GM12872 (cell line): ENCODE results near the gene FOXA3.
A peak's percentile ranks its signal among the peaks of the same experiment; 100 is the strongest.

Experiments
- TF ChIP-seq, protein P1 (sequence below): IDR thresholded peaks from 3 replicates; pipeline ENCODE4 v1.5.1; 2011; ENCODE audit warnings: low read depth, mild to moderate bottlenecking, low read length, moderate library complexity; ENCODE audit not compliant: insufficient read depth

Gene FOXA3

GRCh38 chr19:45834970-45835369 is 29.2 kb upstream of the FOXA3 start:
- TF ChIP-seq, protein P1, sequence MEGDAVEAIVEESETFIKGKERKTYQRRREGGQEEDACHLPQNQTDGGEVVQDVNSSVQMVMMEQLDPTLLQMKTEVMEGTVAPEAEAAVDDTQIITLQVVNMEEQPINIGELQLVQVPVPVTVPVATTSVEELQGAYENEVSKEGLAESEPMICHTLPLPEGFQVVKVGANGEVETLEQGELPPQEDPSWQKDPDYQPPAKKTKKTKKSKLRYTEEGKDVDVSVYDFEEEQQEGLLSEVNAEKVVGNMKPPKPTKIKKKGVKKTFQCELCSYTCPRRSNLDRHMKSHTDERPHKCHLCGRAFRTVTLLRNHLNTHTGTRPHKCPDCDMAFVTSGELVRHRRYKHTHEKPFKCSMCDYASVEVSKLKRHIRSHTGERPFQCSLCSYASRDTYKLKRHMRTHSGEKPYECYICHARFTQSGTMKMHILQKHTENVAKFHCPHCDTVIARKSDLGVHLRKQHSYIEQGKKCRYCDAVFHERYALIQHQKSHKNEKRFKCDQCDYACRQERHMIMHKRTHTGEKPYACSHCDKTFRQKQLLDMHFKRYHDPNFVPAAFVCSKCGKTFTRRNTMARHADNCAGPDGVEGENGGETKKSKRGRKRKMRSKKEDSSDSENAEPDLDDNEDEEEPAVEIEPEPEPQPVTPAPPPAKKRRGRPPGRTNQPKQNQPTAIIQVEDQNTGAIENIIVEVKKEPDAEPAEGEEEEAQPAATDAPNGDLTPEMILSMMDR = no peak

- TF ChIP-seq, protein P1 = no peak
These were observed 21.9 kb upstream of the FOXA3 start for GRCh38 chr19:45842198-45842597.

DNA sequence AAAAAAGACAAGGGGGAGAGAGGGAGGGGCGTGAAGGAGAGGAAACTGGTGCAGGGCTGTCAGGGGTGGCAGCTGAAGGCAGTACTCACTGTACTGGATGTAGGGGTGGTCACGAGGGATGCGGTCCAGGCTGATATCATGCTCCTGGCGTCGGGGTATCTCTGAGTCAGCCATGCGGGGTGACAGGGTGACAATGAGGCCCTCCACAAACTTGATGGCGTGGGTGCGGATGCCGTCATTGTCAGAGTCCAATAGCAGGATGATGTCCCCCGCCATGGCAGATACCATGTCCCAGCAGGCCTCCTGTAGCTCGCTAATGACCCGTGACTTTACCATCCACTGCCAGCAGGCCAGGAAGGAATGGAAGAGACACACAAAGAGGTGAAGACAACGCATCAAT is 16.5 kb upstream of the FOXA3 start:
- TF ChIP-seq, protein P1 = no peak

DNA sequence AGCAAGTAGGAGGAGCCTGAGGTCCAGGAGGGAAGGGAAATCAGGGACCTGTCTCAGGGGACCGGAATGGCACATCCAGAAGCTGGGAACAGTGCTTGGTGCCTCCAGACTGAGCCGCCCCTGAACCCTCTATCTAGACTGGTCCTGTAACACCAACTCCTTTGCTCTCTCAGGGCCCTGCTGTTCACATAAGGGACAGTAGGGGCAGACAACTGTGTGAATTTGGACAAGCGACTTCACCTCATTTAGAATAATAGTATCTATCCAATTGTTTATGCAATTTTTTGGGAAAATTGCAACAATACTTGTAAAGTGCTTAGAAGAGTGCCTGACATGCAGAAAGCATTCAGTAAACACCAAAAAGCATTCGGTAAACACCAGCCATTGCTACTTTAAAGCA is 15.2 kb upstream of the FOXA3 start:
- TF ChIP-seq, protein P1 = peak; percentile 56

DNA sequence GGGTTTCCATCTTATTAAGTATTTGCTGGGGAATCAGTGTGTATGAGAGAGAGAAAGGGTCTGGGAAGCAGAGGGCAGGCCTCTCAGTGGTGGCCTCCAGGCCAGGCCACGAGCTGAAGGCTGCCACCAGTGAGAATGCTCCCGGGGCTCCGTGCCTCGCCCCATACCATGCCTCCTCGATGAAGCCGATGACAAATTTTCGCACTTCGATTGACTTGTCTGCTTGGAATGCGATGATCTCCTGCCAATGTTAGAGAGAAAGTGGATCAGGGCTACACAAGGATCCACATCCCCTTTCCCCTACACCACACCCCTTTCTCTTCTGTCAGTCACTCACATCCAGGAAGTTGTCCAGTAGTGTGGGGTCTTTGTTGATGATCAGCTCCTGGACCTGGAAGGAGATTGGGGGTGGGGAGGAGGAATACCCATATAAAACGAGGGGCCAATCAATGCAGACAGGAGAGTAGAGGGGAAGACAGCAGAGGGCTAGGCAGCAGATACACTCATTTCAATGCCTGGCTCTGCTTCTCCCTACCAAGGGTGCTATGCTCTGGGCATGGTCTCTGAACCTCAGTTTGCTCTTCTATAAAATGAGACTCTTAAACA is 11.9 kb upstream of the FOXA3 start:
- TF ChIP-seq, protein P1 = no peak

GRCh38 chr19:45852983-45853382 is 11.1 kb upstream of the FOXA3 start:
- TF ChIP-seq, protein P1 = no peak

DNA sequence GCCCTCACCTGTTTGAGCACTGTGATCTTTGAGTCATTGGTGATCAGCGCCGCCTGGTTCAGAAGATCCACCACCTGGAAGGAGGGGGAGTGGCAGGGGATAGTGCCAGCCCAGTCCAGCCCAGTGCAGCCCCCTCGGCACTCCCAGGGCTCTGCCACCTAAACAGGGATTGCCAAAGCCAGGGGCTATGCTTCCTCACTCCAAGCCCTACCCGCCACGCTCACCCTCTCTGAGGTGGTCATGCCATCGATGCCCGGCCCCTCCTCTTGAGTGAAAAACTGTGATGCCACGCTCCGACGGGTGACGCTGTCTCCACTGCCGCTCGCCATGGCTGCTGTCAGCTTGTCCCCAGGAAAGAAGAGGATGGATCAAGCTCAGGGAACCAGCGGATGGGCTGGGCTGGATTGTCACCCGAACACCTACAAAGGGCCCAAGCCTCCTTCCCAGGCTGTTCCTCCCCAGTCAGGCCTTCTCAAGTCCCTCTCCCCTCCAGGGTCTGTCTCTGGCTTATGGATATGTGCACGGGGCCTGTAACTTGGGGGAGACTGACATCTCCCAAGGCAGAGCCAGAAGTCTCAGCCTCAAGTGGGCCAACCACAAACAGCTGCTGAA is 9.9 kb upstream of the FOXA3 start:
- TF ChIP-seq, protein P1 = no peak
